K562 (cell line): ENCODE results near the gene DGCR2. TPM values are rescaled to one million over a fixed set of nuclear protein-coding genes. Genes with fewer than 3 reads are reported as not detected.

Experiments
- CC2D1A ChIP-seq: fragments of 450-650 bp; IDR thresholded peaks from 2 replicates; pipeline ENCODE4 v1.6.1; 2017; ENCODE audit warnings: mild to moderate bottlenecking
- ELK1 ChIP-seq: sonication (generic); formaldehyde crosslinking; IDR thresholded peaks from 2 replicates; pipeline ENCODE4 v1.8.1; 2022; ENCODE audit warnings: missing genetic modification reagents
- FOS ChIP-seq: IDR thresholded peaks from 3 replicates; pipeline ENCODE4 v1.6.1; 2011; ENCODE audit not compliant: insufficient read length; ENCODE audit errors: extremely low read depth
- HLTF ChIP-seq: fragments of 450-650 bp; IDR thresholded peaks from 2 replicates; pipeline ENCODE4 v1.6.1; 2016
- KAT8 ChIP-seq: fragments of 450-650 bp; IDR thresholded peaks from 2 replicates; pipeline ENCODE4 v1.6.1; 2016; ENCODE audit warnings: low read depth, mild to moderate bottlenecking
- MCM7 ChIP-seq, 2 experiments: fragments of 450-650 bp; IDR thresholded peaks; 2 replicates each; pipeline ENCODE4 v1.6.1; 2016 to 2018
- MEF2D ChIP-seq: conservative IDR thresholded peaks from 2 replicates; pipeline ENCODE4 v1.6.1; 2016; ENCODE audit warnings: low read depth, missing genetic modification characterization, missing compliant biosample characterization
- MIER1 ChIP-seq: fragments of 450-650 bp; IDR thresholded peaks from 2 replicates; pipeline ENCODE4 v1.6.1; 2016; ENCODE audit warnings: antibody characterized with exemption, mild to moderate bottlenecking, low read depth
- MYBL2 ChIP-seq, 2 experiments: fragments of 450-650 bp in 1 of 2; sonication (generic) in 1 of 2; formaldehyde crosslinking in 1 of 2; IDR thresholded peaks; 2 replicates each; pipeline versions ENCODE4 v1.6.1 to v1.8.1; 2017 to 2022; ENCODE audit warnings: borderline replicate concordance in 1 of 2, inconsistent platforms in 1 of 2, low read depth in 1 of 2, mild to moderate bottlenecking in 1 of 2, missing genetic modification reagents in 1 of 2, moderate library complexity in 1 of 2
- NCOA4 ChIP-seq: fragments of 450-650 bp; IDR thresholded peaks from 2 replicates; pipeline ENCODE4 v1.6.1; 2018; ENCODE audit warnings: mild to moderate bottlenecking; ENCODE audit not compliant: partially characterized antibody
- NEUROD1 ChIP-seq: fragments of 150-350 bp; IDR thresholded peaks from 2 replicates; pipeline ENCODE4 v1.6.1; 2014; ENCODE audit warnings: borderline replicate concordance, low read length, low read depth; ENCODE audit not compliant: partially characterized antibody
- NUFIP1 ChIP-seq: fragments of 450-650 bp; IDR thresholded peaks from 2 replicates; pipeline ENCODE4 v1.6.1; 2018; ENCODE audit not compliant: partially characterized antibody
- POLR2A ChIP-seq: fragments of 450-650 bp; conservative IDR thresholded peaks from 2 replicates; pipeline ENCODE4 v1.6.1; 2016
- PTRF ChIP-seq: fragments of 450-650 bp; IDR thresholded peaks from 2 replicates; pipeline ENCODE4 v1.6.1; 2016; ENCODE audit warnings: mild to moderate bottlenecking, missing genetic modification characterization, missing compliant biosample characterization
- RAD21 ChIP-seq, 2 experiments: fragments of 250-450 bp in 1 of 2; fragments of 450-650 bp in 1 of 2; sonication (Bioruptor Pico) in 1 of 2; formaldehyde crosslinking in 1 of 2; IDR thresholded peaks in 1 of 2; conservative IDR thresholded peaks in 1 of 2; 2 replicates each; pipeline versions ENCODE4 v1.4.0 to v1.8.0; 2020 to 2022; ENCODE audit warnings: mild to moderate bottlenecking in 2 of 2, moderate library complexity in 1 of 2
- RBBP5 ChIP-seq: fragments of 200-600 bp; sonication (generic); IDR thresholded peaks from 2 replicates; pipeline ENCODE4 v1.6.1; 2012; ENCODE audit warnings: borderline replicate concordance, mild to moderate bottlenecking, low read length, control low read depth, inconsistent platforms; ENCODE audit not compliant: insufficient read depth, poor library complexity, severe bottlenecking
- RHOXF2B ChIP-seq: fragments of 250-450 bp; sonication (Bioruptor Pico); conservative IDR thresholded peaks from 2 replicates; pipeline ENCODE4 v1.5.1; 2021
- SMARCB1 ChIP-seq: IDR thresholded peaks from 2 replicates; pipeline ENCODE4 v1.6.1; 2011; ENCODE audit warnings: improper control_type of control experiment, low read depth; ENCODE audit not compliant: insufficient read length
- SRSF3 ChIP-seq: fragments of 200-400 bp; formaldehyde crosslinking; IDR thresholded peaks from 2 replicates; pipeline ENCODE4 v1.6.1; 2016; ENCODE audit warnings: mild to moderate bottlenecking, low read length, moderate library complexity; ENCODE audit not compliant: insufficient read depth
- STAT5B ChIP-seq: fragments of 250-450 bp; sonication (Bioruptor Pico); IDR thresholded peaks from 2 replicates; pipeline ENCODE4 v1.8.0; 2021; ENCODE audit warnings: mild to moderate bottlenecking, inconsistent platforms
- ZBTB8A ChIP-seq: fragments of 450-650 bp; IDR thresholded peaks from 2 replicates; pipeline ENCODE4 v1.6.1; 2018; ENCODE audit warnings: mild to moderate bottlenecking, moderate library complexity; ENCODE audit not compliant: partially characterized antibody
- ZC3H4 ChIP-seq: sonication (generic); formaldehyde crosslinking; IDR thresholded peaks from 2 replicates; pipeline ENCODE4 v1.9.0; 2021; ENCODE audit warnings: missing genetic modification reagents, borderline replicate concordance
- ZNF57 ChIP-seq: fragments of 450-650 bp; formaldehyde crosslinking; IDR thresholded peaks from 2 replicates; pipeline ENCODE4 v1.4.0; 2020; ENCODE audit warnings: mild to moderate bottlenecking, moderate library complexity
- ZNF609 ChIP-seq: sonication (generic); formaldehyde crosslinking; IDR thresholded peaks from 2 replicates; pipeline ENCODE4 v1.8.1; 2023; ENCODE audit warnings: missing genetic modification reagents, mild to moderate bottlenecking, borderline replicate concordance
- polyA plus RNA-seq, 8 experiments: library from polyadenylated mRNA; depleted of rRNA in 4 of 8; stranded (reverse) in 5 of 8; unstranded in 3 of 8; fragments of >200 nt; fragmentation: Nextera tagmentation in 2 of 8; fragmentation: Illumina TruSeq in 1 of 8; extraction: Ambion mirVana in 2 of 8; extraction: Trizol in 1 of 8; gene quantifications; 2 replicates each; pipeline versions ENCODE4 v1.2.1 to v1.2.3, GENCODE V29; 2011 to 2014; ENCODE audit warnings: inconsistent platforms in 1 of 8, missing spikeins in 1 of 8
- total RNA-seq, 7 experiments: library from RNA; depleted of rRNA in 6 of 7; stranded (reverse); fragments of >200 nt in 6 of 7; fragmentation: Illumina TruSeq in 2 of 7; extraction: Trizol in 2 of 7; gene quantifications; 2 replicates each; pipeline versions ENCODE4 v1.2.1 to v1.2.3, GENCODE V29; 2011 to 2021; ENCODE audit warnings: low replicate concordance in 1 of 7

Gene DGCR2
- total and polyA plus RNA-seq, 9 of the 15 experiments (the other 6 are each of a cell fraction or from before 2014, with no cell fraction given): 0.69 to 101 (median 56.4) TPM

GRCh38 chr22:19036523-19037273 is 85.5 kb downstream of the DGCR2 start (continued):
- TF ChIP-seq NEUROD1 (peak; percentile 9), HLTF (no peak), PTRF (no peak), CC2D1A (no peak), MCM7 (IDR thresholded peaks at IDR 0.05) (no peak), MEF2D (no peak), MIER1 (no peak), RHOXF2B (no peak), SRSF3 (no peak), MYBL2 (IDR thresholded peaks at IDR 0.05; ENCODE audit: low read depth) (no peak), MYBL2 (CRISPR knock-in tag; IDR thresholded peaks at IDR 0.05; ENCODE audit: borderline replicate concordance) (no peak; the same call in 1 of the 2 replicates), KAT8 (no peak), STAT5B (no peak), ELK1 (no peak), POLR2A (peak; percentile 68), SMARCB1 (no peak), RAD21 (CRISPR knock-in tag; conservative IDR thresholded peaks at IDR 0.05 in 1 of 2, IDR thresholded peaks at IDR 0.05 in 1 of 2) (peak in 1 of 2 experiments; percentile 46; a peak in 1 of 4 replicates), FOS (no peak), ZC3H4 (CRISPR knock-in tag) (no peak), ZBTB8A (no peak), NUFIP1 (no peak), NCOA4 (no peak), RBBP5 (no peak), ZNF57 (CRISPR knock-in tag) (no peak), ZNF609 (no peak)
